ENCODE measurements around the gene LRRC3.

LRRC3 gene

DNA sequence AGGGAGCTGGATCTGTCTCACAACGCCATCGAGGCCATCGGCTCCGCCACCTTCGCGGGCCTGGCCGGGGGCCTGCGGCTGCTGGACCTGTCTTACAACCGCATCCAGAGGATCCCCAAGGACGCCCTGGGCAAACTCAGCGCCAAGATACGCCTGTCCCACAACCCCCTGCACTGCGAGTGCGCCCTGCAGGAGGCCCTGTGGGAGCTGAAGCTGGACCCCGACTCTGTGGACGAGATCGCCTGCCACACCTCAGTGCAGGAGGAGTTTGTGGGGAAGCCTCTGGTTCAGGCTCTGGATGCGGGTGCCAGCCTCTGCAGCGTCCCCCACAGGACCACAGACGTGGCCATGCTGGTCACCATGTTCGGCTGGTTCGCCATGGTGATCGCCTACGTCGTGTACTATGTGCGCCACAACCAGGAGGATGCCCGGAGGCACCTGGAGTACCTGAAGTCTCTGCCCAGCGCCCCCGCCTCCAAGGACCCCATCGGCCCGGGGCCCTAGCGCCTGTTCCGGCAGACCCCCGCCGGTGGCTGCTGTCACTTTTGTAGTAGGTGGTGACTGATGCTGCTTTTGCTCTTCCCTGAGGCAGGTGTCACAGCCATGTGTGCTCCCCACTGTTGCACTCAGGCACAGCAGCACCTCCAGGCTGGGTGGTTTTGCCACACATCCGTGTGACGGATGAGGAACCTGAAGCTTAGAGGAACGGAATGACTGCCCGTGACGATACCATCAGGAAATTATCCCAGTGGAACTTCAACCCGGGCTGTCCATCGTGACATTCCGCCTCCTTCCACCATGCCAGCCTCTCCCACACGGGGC is 1.8 kb downstream of the LRRC3 start:
- DNase-seq (ENCODE audit: low read depth in 2 of 3, low spot score in 2 of 3) = no peak

- no peak for DNase-seq (ENCODE audit: low read depth in 2 of 3, low spot score in 2 of 3)
Observed at GRCh38 chr21:44458971-44459711, 3.8 kb downstream of the LRRC3 start.

DNA sequence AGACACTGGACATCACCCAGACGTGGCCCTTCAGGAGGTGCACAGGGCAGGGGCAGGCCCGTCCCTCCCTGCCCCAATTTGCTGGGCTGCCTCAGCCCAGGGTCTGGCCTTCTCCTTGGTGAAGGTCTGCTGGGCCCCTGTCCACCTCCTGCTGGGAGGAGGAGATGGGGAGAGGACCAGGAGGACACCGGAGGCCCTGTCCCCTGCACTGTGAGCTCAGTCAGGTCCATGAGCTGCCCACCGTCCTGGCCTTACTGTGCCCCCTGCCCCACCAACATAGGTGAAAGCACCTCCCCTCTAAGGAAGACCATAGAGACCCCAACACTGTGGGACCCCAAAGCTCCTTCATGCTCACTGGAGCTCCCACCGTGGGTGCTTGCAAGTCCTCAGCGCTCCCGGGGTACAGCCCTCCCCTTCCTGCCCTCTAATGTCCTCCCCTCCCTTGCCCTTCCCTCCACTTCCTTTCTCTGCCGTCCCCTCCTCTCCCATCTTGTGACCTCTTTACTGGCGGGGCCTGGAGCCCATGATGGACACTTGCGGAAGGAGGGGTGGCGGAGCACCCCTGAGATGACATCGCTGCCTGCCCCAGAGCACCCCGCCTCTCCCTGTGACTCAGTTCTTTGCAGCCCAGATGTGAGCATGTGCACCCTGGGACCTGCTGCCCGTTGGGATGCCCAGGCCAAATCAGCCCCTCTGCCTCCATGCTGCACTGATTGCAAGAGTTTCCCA is 4.6 kb downstream of the LRRC3 start:
- no peak for DNase-seq (ENCODE audit: low read depth in 2 of 3, low spot score in 2 of 3)

DNA sequence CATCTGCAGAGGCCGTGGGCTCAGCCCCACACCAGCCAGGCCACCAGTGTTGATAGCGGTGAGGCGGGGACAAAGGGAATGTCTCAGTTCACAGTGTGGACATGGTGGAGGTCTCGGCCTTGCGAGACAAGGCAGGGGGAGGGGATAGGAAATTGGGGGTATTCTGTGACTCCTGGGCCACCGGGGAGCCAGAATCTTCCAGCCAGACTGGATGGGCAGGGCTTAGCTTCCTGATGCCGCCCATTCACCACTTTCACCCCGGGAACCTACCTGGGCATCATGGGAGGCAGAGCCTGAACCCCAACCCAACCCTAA is 5.1 kb downstream of the LRRC3 start:
- no peak for DNase-seq (ENCODE audit: low read depth in 2 of 3, low spot score in 2 of 3)

GRCh38 chr21:44461005-44461404 is 5.7 kb downstream of the LRRC3 start:
- DNase-seq (ENCODE audit: low read depth in 2 of 3, low spot score in 2 of 3) = no peak

DNA sequence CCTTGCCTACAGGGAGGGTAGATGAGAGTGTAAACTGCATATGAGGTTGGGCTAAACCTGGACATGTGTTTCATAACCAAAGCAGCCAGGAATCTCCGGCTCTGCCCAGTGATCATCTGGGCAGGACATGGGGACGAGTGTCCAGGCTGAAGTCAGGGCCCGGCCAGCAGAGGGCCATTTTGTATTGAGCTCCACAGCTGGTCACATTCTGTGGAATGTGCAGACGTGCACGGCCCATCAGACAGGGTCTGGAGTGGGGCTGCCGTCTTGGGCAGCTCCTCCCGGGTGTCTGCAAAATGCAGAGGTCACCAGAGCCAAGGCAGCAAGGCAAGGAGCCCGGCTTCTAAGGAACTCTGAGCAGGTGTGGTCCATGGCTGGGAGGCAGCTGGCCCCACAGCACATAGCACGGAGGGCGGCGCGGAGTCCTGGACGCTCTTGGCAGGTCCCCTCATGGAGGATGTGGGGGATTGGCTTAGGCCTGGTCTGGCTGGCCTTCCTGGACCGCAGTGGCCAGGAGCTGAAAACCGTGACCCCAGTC is 6.2 kb downstream of the LRRC3 start:
- no peak for DNase-seq (ENCODE audit: low read depth in 2 of 3, low spot score in 2 of 3)

GRCh38 chr21:44462086-44462833 is 7.0 kb downstream of the LRRC3 start:
- no peak for DNase-seq (ENCODE audit: low read depth in 2 of 3, low spot score in 2 of 3)

DNA sequence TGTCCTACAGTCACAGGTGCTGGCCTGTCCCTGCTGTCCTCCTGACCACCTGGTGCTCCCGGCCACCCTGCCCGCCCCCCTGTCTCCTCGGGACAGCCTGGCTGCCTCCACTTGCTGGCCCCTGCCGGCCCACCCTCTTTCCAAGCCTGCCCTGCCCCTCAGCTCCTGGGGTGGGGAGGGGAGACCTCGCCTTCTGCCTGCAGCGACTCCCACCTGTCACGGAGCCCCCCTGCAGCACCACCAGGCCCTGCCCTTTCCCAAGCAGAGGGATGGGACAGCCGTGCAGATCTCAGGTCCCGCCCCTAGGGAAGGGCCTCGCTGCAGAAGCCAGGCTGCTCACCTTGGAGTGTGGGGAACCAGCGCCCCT is 7.5 kb downstream of the LRRC3 start:
- DNase-seq (ENCODE audit: low read depth in 2 of 3, low spot score in 2 of 3) = no peak

DNA sequence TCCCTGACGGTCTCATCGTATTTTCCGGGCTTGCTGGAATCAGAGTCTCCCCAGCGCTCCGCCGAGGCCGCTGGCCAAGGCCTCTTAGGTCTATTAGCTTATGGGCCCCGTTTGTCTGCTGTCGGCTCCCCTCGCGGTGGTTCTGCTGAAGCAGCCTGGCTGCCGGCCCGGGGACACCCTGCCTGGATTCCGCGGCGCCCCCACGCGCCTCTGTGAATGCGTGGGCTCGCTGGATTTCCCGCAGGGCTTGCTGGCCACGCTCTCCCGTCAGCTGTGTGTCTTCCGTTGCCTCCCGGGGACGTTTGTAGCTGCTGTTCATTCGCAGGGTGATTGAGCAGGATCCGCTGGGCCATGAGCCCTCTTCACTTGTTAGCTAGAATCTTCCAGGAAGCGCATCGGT is 8.4 kb downstream of the LRRC3 start:
- no peak for DNase-seq (ENCODE audit: low read depth in 2 of 3, low spot score in 2 of 3)

GRCh38 chr21:44464351-44464750 is 9.0 kb downstream of the LRRC3 start:
- no peak for DNase-seq (ENCODE audit: low read depth in 2 of 3, low spot score in 2 of 3)

DNA sequence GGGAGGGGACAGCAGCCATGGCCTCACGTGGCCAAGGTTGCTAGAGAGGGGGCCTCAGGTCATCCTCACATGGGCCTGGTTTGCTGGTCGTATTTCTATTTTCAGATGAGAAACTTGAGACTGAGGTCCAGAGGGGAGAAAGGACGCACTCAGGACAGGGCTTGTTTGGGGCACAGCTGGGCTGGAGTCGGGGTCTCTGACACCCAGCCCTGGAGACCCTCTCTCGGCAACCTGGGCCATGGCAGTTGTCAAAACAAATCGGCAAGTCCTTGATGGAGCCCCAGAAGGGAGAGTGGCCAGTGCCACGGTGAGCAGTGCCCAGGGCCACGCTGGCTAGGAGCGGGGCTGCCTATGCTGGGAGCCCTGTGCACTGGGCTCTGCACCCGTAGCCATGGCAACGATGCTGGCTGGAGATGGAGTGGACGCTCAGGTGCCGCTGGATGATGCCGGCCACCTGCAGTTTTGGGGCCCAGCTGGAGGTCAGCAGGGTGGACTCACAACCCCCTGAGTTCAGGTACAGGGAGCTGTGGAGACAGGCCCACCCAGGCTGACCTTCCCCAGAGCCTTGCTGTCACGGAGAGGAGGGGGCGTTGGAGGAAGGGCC is 11.1 kb downstream of the LRRC3 start:
- DNase-seq (ENCODE audit: low read depth in 2 of 3, low spot score in 2 of 3) = no peak

GRCh38 chr21:44466996-44467858 is 11.9 kb downstream of the LRRC3 start:
- DNase-seq (ENCODE audit: low read depth in 2 of 3, low spot score in 2 of 3) = no peak

GRCh38 chr21:44467859-44468195 is 12.5 kb downstream of the LRRC3 start:
- no peak for DNase-seq (ENCODE audit: low read depth in 2 of 3, low spot score in 2 of 3)

- DNase-seq (ENCODE audit: low read depth in 2 of 3, low spot score in 2 of 3) = no peak
Observed at GRCh38 chr21:44471341-44471740, 16.0 kb downstream of the LRRC3 start.

DNA sequence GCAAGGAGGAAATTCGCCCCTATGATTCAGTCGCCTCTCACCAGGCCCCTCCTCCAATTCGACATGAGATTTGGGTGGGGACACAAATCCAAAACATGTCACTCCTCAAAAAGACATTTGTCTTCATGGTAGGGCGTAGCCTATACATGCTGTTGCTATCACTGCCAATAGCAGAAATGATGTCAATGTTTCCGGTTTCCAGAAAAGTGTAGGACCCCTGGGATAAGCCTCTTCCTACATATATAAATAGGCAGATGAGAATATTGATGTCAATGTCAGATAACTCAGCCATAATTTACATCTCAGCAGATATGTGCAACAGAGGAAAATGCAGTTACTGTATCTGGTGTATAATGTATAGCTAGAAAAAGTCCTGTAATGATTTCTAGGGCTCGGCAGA is 16.7 kb downstream of the LRRC3 start:
- DNase-seq (ENCODE audit: low read depth in 2 of 3, low spot score in 2 of 3) = no peak

GRCh38 chr21:44473915-44474555 is 18.7 kb downstream of the LRRC3 start:
- no peak for DNase-seq (ENCODE audit: low read depth in 2 of 3, low spot score in 2 of 3)

DNA sequence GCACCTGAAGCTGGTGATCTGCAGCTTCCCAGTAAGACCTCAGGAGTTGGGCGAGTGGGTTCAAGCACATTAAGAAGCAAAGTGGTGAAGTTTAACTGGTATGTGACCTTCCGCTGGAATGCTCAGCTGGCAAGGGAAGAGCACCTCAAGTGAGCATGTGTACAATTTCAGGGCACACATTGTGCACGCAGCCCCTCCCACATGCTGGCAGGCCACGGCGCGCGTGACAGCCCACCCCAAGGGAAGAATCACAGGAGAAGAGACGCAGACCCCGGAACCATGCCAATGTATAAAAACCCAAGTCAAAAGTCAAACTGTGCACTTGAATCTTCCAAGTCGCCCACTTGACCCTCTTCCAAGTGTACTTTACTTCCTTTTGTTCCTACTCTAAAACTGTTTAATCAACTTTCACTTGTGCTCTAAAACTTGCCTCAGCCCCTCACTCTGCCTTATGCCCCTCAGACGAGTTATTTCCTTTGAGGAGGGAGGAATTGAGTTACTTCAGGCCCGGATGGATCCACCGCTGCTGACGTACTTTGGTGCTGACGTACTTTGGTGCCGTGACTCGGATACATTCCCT is 20.0 kb downstream of the LRRC3 start:
- DNase-seq (ENCODE audit: low read depth in 2 of 3, low spot score in 2 of 3) = no peak

DNA sequence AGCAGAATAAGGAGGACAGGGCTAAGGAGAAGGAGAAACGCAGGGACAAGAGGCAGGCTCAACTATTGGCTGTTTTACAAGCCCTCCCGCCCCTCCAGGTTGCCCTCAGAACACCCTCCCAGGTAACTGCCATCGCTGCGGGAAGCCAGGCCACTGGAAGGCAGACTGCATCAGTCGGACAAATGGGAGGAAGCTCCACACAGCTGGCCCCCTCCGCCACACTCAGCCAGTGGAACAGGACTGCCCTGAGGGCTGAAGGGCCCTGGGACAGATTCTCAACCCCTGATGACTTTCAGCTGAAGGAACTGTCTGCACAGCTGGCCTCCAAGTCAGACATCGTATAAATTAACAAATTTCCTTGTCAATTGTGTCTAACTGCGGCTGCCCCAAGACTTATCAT is 21.8 kb downstream of the LRRC3 start:
- no peak for DNase-seq (ENCODE audit: low read depth in 2 of 3, low spot score in 2 of 3)

- no peak for DNase-seq (ENCODE audit: low read depth in 2 of 3, low spot score in 2 of 3)
Observed at GRCh38 chr21:44477712-44478111, 22.4 kb downstream of the LRRC3 start.

Data from activated CD8-positive, alpha-beta memory T cell treated with anti-CD3 and anti-CD28 coated beads for 48 hours (primary cell).